Measurements from ENCODE around the gene FERMT3.
"Not testable (repeated sequence)": the region's sequence is repeated elsewhere in the genome, so short reads cannot be mapped to it uniquely, and the experiment has no call there.

FERMT3 gene

DNA sequence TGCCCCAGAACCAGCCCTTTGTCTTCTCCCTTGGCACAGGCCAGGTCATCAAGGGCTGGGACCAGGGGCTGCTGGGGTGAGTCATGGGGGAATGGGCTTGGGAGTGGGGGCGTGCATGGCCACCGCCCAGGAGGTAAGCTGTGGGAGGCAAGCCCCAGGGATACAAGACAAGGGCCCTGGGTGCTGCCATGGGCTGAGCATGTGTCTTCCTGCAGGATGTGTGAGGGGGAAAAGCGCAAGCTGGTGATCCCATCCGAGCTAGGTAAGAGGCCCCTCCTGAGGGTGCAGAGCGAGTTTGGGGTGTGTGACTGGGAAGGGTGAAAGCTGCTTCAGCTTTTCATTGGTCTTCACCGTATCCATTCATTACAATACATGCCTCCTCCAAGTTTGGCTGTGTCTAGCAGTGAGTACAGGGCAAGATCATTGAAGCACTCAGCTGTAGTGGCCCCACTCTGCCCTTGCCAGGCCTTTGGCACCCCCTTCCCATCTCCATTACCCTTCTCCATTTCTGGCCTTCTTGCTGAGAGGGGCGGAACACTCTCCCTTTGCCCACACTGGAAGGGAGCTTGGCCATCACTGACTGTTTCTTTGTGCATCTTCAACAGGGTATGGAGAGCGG is 36.8 kb downstream of the FERMT3 start:
- peaks cover 11% of the 10 kb centered on the region for H3K4me1 ChIP-seq (ENCODE audit: control insufficient read depth, insufficient read depth, low read length)
- no peaks in the 10 kb centered on the region for H3K27me3 ChIP-seq (ENCODE audit: control insufficient read depth, insufficient read depth, low read length)
- H3K4me3 ChIP-seq (ENCODE audit: low read depth, low read length), result no peak overlapping the region
- no peak overlapping the region for H3K9ac ChIP-seq (ENCODE audit: low read depth, low read length)
- peaks cover 16% of the 10 kb centered on the region for H3K36me3 ChIP-seq (ENCODE audit: control insufficient read depth, insufficient read depth, low read length)
- no peaks in the 10 kb centered on the region for H3K9me3 ChIP-seq (ENCODE audit: control insufficient read depth, insufficient read depth, low read length)

DNA sequence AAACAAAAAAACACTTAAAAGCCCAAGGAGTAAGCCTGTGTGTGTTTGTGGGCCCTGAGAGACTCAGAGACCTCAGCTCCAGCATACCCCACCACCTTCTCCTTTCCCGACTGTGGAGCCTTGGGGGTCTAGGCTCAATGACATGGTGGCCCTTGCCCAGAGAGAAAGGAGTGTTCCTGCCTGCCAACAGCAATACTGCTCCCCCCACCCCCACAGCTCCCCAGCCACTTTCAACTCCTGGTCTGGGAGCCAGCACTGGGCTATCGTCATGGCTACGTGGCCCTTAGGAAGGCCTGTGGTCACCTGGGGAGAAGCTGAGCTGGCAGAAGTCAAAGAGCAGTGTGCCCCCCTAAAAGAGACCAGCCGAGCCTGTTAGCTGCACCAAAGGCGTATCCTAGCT is 37.6 kb downstream of the FERMT3 start:
- H3K36me3 ChIP-seq (ENCODE audit: control insufficient read depth, insufficient read depth, low read length), result peaks cover 16% of the 10 kb centered on the region
- H3K27me3 ChIP-seq (ENCODE audit: control insufficient read depth, insufficient read depth, low read length), result no peaks in the 10 kb centered on the region
- H3K4me3 ChIP-seq (ENCODE audit: low read depth, low read length), result no peak overlapping the region
- no peaks in the 10 kb centered on the region for H3K9me3 ChIP-seq (ENCODE audit: control insufficient read depth, insufficient read depth, low read length)
- no peak overlapping the region for H3K9ac ChIP-seq (ENCODE audit: low read depth, low read length)
- peaks cover 18% of the 10 kb centered on the region for H3K4me1 ChIP-seq (ENCODE audit: control insufficient read depth, insufficient read depth, low read length)

DNA sequence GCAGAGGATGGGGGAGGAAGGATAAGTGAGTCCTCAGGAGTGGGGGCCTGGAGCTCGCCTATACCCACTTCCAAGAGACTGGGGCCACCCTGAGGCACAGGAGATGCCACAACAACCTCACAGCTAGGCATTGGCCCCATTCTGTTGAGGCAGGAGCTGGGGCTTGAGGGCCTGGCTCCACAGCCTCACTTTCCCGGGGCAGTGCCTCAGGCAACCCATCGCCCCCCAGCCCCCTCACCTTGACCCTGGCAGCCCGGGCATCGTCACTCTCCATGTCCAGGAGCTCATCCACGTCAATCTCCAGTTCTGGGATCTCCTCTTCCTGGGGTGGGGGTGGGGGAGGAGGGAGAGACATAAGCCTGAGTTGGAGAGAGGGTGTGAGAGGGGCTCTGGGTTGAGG is 38.4 kb downstream of the FERMT3 start:
- Histone ChIP-seq H3K27me3 (ENCODE audit: control insufficient read depth, insufficient read depth, low read length) (no peaks in the 10 kb centered on the region), H3K9ac (ENCODE audit: low read depth, low read length) (peak overlapping the region; percentile 47), H3K4me1 (ENCODE audit: control insufficient read depth, insufficient read depth, low read length) (peaks cover 24% of the 10 kb centered on the region), H3K4me3 (ENCODE audit: low read depth, low read length) (peak overlapping the region; percentile 85), H3K9me3 (ENCODE audit: control insufficient read depth, insufficient read depth, low read length) (no peaks in the 10 kb centered on the region), H3K36me3 (ENCODE audit: control insufficient read depth, insufficient read depth, low read length) (peaks cover 16% of the 10 kb centered on the region)

DNA sequence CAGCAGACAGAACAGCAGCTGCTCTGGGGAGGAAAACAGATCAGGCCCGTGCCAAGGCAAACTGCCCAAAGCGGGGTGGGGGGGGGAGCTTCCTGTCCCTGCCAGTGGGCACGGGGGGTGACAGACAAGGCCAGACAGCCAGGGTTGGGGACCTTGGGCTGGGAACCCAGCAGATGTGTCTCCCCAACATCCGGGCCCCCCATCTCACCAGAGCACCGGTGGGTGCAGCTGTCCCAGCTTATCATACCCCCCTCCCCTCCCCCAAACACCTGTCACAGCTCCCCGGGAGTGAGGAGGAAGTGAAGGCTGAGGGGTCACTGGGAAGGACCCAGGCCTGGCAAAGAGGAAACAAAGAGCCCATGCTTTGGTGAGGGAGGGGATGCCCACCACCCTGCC is 38.9 kb downstream of the FERMT3 start:
- Histone ChIP-seq H3K4me3 (ENCODE audit: low read depth, low read length) (peak overlapping the region; percentile 85), H3K36me3 (ENCODE audit: control insufficient read depth, insufficient read depth, low read length) (peaks cover 16% of the 10 kb centered on the region), H3K9ac (ENCODE audit: low read depth, low read length) (peak overlapping the region; percentile 76), H3K4me1 (ENCODE audit: control insufficient read depth, insufficient read depth, low read length) (peaks cover 28% of the 10 kb centered on the region), H3K27me3 (ENCODE audit: control insufficient read depth, insufficient read depth, low read length) (no peaks in the 10 kb centered on the region), H3K9me3 (ENCODE audit: control insufficient read depth, insufficient read depth, low read length) (no peaks in the 10 kb centered on the region)

DNA sequence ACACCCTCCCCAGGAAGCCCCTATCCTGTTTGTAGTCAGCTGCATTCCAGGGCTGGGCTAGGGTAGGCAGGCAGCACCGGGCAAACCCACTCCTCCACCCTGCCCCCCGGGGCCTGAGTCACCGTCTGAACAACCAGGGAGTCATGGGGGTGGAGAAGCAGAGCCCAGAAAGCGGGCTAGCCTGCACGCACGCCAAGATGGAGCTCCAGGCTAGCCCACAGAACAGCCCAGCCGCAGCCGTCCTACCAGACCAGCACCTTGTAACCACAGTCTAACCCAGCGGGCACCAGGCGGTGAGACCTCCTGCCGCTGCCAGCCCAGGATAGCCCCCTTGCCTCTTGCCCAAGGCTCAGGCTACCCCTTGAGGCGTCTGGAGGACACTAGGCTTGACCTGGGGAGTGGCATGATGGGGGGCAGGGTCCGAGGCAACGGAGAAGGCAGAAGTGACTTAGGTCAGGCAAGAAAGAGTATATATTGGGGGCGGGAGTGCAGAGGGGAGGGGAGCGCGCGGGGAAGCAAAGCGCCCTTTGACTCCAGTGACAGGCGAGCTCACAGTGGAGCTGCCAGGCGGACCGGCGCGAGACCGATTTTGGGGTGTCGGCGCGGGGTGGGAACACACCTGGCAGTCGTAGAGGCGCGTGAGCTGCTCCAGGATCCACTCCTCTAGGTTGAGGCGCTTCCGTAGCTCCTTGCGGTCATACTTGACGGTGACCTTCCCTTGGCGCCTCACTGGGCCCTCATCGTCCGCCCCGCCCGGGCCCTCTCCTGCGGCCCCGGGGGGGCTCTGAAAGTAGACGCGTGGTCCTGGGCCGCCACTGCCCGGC is 39.5 kb downstream of the FERMT3 start:
- peak overlapping the region; percentile 76 for H3K9ac ChIP-seq (ENCODE audit: low read depth, low read length)
- peaks cover 31% of the 10 kb centered on the region for H3K4me1 ChIP-seq (ENCODE audit: control insufficient read depth, insufficient read depth, low read length)

DNA sequence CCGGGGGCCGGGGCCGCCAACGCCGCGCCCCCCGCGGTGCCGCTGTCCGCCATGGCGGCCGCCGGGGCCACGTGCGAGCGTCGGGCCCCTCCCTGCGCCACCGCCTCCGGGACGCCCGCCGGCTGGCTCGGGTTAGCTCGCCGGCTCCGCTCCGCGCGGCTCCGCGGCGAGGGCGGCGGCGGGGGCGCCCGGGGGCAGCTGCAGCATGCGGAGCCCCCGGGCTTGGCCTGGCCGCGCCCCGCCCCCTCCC is 40.0 kb downstream of the FERMT3 start:
- not testable (repeated sequence) for H3K9ac ChIP-seq (ENCODE audit: low read depth, low read length); H3K9me3 ChIP-seq (ENCODE audit: control insufficient read depth, insufficient read depth, low read length)
- H3K4me1 ChIP-seq (ENCODE audit: control insufficient read depth, insufficient read depth, low read length), result peaks cover 31% of the 10 kb centered on the region

More for the DNA sequence above, 39.5 kb downstream of the FERMT3 start:
- peak overlapping the region; percentile 85 for H3K4me3 ChIP-seq (ENCODE audit: low read depth, low read length)
- no peaks in the 10 kb centered on the region for H3K27me3 ChIP-seq (ENCODE audit: control insufficient read depth, insufficient read depth, low read length)
- H3K36me3 ChIP-seq (ENCODE audit: control insufficient read depth, insufficient read depth, low read length), result peaks cover 16% of the 10 kb centered on the region
- H3K9me3 ChIP-seq (ENCODE audit: control insufficient read depth, insufficient read depth, low read length), result no peaks in the 10 kb centered on the region

DNA sequence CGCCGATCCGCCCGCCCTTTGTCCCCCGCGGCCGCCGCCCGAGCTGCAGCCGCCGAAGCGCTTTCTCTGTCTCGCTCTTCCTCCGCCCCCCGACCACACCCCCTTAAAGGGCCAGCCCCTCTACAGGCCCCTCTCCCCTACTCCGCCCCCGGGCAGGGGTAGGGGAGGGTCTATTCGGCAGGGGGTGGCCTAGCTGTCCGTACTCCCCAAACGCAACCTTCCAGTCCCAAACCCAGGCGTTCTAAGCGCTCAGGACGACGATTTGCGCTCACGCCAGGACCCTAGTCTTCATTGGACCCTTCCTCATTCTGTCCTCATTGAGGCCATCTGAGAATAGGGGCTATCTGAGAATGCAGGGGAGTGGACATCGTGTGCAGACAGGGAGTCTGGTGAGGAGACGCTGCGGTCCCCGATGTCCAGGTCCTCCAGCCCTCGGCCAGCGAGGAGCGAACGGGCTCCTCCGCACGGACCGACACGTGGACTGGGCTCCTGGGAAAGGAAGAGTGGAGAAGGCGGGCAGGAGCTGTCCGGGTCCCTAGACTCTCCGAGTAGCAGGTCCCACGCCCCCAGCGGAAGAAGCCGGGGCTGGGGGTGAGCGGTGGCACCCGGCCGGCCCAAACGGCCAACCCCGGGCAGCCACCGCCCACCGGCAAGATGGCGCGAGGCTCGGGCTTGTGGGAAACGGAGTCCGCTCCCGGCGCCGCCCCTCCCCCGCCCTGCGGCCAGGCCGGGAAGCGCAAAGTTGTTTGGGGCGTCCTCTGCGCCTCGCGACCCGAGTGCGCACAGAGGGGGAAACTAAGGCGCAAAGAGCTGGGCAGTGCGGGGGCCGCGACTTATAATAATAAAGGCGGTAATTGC is 40.6 kb downstream of the FERMT3 start, which contains the start of gene PPP1R14B:
TSS of gene PPP1R14B (minus strand) at position 73 of the 858 bp plus-strand sequence. CDS start 270 bp downstream, outside the sequence.
- Histone ChIP-seq H3K4me1 (ENCODE audit: control insufficient read depth, insufficient read depth, low read length) (peaks cover 31% of the 10 kb centered on the region), H3K4me3 (ENCODE audit: low read depth, low read length) (peak within 1 kb of the TSS; percentile 93), H3K27me3 (ENCODE audit: control insufficient read depth, insufficient read depth, low read length) (no peaks in the 10 kb centered on the region)

More for the DNA sequence above, 40.0 kb downstream of the FERMT3 start:
- peak overlapping the region; percentile 85 for H3K4me3 ChIP-seq (ENCODE audit: low read depth, low read length)
- peaks cover 16% of the 10 kb centered on the region for H3K36me3 ChIP-seq (ENCODE audit: control insufficient read depth, insufficient read depth, low read length)
- not testable (repeated sequence) for H3K27me3 ChIP-seq (ENCODE audit: control insufficient read depth, insufficient read depth, low read length)

DNA sequence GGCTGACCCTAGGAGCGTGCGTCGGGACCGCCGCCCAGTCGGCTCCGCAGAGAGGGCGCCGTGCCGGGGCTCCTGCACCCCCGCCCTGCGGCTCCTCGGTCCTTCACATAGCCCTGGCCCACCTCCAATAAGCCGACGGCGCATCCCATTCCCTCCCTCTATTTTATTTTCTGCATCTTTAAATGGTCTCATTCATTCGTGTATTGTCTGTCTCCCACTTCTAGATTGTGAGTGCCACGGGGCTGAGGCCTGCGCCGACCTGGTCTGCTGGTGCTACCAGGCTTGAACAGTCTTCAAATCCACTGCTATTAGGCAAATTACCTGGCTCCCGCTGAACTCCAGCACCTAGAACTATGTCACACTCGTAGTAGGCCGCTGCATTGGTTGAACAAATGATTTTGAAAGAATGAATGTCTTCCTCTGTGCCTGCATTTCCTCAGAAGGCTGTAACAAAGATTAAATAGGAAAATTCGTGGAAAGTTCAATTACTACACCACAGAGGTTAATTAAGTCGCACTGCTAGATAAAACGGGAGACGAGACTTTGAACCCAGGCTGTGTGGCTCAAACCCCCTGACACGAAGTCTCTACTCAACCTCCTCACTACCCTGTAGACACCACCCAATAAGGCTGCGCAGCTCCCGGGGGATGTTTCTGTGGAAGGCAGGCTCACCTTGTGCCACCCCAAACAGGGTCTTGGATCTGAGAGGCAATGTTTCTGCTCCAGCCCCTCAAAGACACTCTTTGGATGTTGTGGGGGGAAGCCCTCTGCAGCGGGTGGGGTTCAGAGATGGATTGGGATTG is 41.4 kb downstream of the FERMT3 start:
- Histone ChIP-seq H3K9me3 (ENCODE audit: control insufficient read depth, insufficient read depth, low read length) (no peaks in the 10 kb centered on the region), H3K4me3 (ENCODE audit: low read depth, low read length) (peak overlapping the region; percentile 93), H3K9ac (ENCODE audit: low read depth, low read length) (no peak overlapping the region), H3K27me3 (ENCODE audit: control insufficient read depth, insufficient read depth, low read length) (no peaks in the 10 kb centered on the region), H3K36me3 (ENCODE audit: control insufficient read depth, insufficient read depth, low read length) (peaks cover 19% of the 10 kb centered on the region), H3K4me1 (ENCODE audit: control insufficient read depth, insufficient read depth, low read length) (peaks cover 28% of the 10 kb centered on the region)

More for the DNA sequence above, 40.6 kb downstream of the FERMT3 start, which contains the start of gene PPP1R14B:
- Histone ChIP-seq H3K9me3 (ENCODE audit: control insufficient read depth, insufficient read depth, low read length) (no peaks in the 10 kb centered on the region), H3K36me3 (ENCODE audit: control insufficient read depth, insufficient read depth, low read length) (peaks cover 16% of the 10 kb centered on the region), H3K9ac (ENCODE audit: low read depth, low read length) (peak within 1 kb of the TSS; percentile 83)

DNA sequence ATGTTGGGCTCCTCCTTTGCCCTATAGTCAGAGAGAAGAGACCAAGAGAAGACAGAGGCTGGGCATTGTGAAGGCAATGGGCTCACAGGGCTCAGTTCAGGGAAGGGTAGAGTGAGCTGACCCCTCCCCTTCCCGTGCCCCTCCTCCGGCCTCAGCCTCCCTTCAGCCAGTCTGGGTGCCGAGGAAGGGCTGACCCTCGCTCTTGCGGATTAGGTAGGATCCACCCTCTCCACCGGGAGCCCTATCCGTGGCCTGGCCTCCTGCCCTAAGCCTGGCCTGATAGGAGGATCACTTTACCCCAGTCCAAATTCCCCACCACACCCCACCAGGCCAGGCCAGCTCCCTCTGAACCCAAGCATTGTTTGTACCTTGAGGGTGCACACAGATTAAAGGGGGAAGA is 42.1 kb downstream of the FERMT3 start:
- Histone ChIP-seq H3K36me3 (ENCODE audit: control insufficient read depth, insufficient read depth, low read length) (peaks cover 19% of the 10 kb centered on the region), H3K9ac (ENCODE audit: low read depth, low read length) (no peak overlapping the region)

DNA sequence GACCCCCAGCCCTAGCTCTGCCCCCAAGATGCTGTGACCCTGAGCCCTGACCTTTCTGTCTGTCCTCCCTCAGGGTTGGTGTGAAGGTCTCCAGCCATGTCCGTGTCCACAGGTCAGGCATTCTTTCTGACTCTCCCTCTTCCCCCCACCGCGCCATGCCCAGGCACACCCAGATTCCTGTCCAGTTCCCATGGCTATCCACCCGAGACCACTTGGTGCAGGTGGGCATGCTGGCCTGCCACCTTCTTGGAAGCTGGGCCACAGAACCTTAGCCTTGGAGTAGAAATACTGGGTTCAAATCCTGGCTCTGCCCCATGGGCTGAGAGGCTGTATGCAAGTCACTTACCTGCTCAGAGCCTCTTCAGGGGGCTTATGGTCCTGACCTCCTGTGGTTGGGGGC is 42.5 kb downstream of the FERMT3 start:
- Histone ChIP-seq H3K4me1 (ENCODE audit: control insufficient read depth, insufficient read depth, low read length) (peaks cover 33% of the 10 kb centered on the region), H3K9ac (ENCODE audit: low read depth, low read length) (no peak overlapping the region), H3K4me3 (ENCODE audit: low read depth, low read length) (peak overlapping the region; percentile 6), H3K9me3 (ENCODE audit: control insufficient read depth, insufficient read depth, low read length) (no peaks in the 10 kb centered on the region), H3K27me3 (ENCODE audit: control insufficient read depth, insufficient read depth, low read length) (no peaks in the 10 kb centered on the region), H3K36me3 (ENCODE audit: control insufficient read depth, insufficient read depth, low read length) (peaks cover 16% of the 10 kb centered on the region)

More for the DNA sequence above, 42.1 kb downstream of the FERMT3 start:
- Histone ChIP-seq H3K9me3 (ENCODE audit: control insufficient read depth, insufficient read depth, low read length) (no peaks in the 10 kb centered on the region), H3K4me1 (ENCODE audit: control insufficient read depth, insufficient read depth, low read length) (peaks cover 33% of the 10 kb centered on the region), H3K4me3 (ENCODE audit: low read depth, low read length) (peak overlapping the region; percentile 6), H3K27me3 (ENCODE audit: control insufficient read depth, insufficient read depth, low read length) (no peaks in the 10 kb centered on the region)

All from iPS-15b (cell line).